ENCODE measurements around the gene ZBTB39.

- TF ChIP-seq CTCF (IDR thresholded peaks at IDR 0.05; ENCODE audit: insufficient read depth, low read length) (no peak), POLR2AphosphoS5 (IDR thresholded peaks at IDR 0.05; ENCODE audit: low read depth) (no peak)
These were observed 42.7 kb upstream of the ZBTB39 start for GRCh38 chr12:57049119-57049446.
